ENCODE results near the gene GMDS.

- TF ChIP-seq CTCF (conservative IDR thresholded peaks at IDR 0.05 in 1 of 2, IDR thresholded peaks at IDR 0.05 in 1 of 2; ENCODE audit: low read depth in 1 of 2, low read length in 2 of 2) = no peak
- TF ChIP-seq EZH2 (IDR thresholded peaks at IDR 0.05; ENCODE audit: low read length, missing control alignments) = no peak
These were observed 419.5 kb downstream of the GMDS start for GRCh38 chr6:1825926-1826325.

Measured in fibroblast of lung (primary cell).